Caki2 (cell line): ENCODE results near the gene KDR. TPM values are rescaled to one million over a fixed set of nuclear protein-coding genes. Genes with fewer than 3 reads are reported as not detected.

Experiments used
- DNase-seq: peaks from one replicate; pipeline ENCODE4 v3.0.0-alpha.2; 2015; ENCODE audit warnings: low read depth
- in situ Hi-C: cut with HindIII; loops from 2 replicates; pipeline ENCODE4 v1.10.0; 2016; ENCODE audit warnings: low sequenced_read_pairs, low pct_unique_long_range_greater_than_20kb, mixed read lengths
- total RNA-seq: library from RNA; depleted of rRNA; stranded (reverse); fragments of >200 nt; shearing (Covaris generic); gene quantifications from 2 replicates; pipeline ENCODE4 v1.2.3, GENCODE V29; 2014; ENCODE audit warnings: low replicate concordance; rRNA removed

The KDR gene
- total RNA-seq, 1 experiment from 2014 or later: not detected

DNA sequence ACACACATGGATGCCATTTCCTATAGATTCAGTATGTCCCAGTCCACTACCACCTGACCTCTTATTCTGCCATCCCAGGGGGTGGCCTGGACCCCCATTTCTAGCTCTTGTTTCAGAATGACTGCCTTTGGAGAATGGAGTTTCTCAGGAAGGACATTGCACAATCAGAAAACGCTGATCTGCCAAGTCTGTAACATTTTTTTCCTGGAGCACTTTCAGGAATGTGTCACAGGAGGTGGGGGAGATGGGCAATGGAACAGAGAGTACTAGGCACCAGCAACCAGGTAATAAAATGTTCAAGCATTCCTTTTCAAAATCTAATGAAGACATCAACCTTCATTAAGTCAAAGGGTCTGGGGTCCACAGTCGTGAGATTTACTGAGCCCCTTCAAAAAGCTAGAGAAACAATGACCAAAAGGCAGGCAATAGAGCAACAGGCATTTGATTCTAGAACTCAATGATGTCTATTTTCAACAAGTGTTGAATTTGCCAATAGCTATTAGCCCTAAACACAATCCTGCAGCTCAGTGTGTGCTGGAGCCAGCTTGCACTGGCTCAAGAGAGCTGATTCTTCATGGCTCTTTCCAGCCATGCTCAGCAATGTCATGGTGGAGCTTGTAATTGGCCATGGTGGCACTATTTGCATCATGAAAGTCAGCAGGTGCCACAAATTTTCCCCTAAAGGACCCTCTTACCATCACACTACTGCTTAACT lies 87.1 kb downstream of the KDR start:
- DNase-seq: no peak

DNA sequence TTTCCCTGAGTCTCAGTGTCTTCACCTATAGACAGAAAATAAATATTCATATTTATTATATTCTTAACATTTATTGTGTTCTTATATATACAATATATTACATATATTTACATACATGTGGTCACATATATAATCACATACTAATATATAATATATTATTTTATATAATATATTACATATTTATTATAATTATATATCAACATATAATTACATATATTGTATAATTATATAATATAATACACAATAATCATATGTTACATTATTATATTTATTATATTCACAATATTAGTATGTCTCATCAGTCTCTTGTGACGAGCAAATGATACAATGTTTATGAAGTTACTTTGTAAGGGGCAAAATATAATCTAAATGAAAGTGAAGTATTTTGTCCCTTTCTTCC lies 87.7 kb downstream of the KDR start:
- no peak for DNase-seq
- in situ Hi-C loops: no loop called here

More for the DNA sequence above, 87.1 kb downstream of the KDR start:
- in situ Hi-C loops: no loop called here

DNA sequence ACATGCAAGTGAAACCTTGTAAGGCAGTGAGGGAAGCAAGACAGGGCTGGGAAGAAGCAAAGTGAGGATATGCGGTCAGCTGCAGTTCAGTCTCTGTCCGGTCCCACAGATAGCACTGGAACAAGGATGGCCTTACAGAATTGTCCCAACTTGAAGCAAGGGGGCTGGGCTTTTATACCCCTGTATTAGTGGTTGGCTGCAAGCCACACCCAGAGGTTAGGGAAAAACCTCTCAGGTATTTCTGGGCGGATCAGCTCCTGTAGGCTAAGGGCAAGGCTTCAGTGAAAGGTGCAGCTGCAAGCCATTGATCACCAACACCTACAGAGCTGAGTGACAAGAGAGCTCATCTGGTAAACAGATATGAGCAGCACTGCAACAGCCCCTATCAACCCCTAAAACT lies 89.0 kb downstream of the KDR start:
- DNase-seq: no peak
- in situ Hi-C loops: no loop called here

DNA sequence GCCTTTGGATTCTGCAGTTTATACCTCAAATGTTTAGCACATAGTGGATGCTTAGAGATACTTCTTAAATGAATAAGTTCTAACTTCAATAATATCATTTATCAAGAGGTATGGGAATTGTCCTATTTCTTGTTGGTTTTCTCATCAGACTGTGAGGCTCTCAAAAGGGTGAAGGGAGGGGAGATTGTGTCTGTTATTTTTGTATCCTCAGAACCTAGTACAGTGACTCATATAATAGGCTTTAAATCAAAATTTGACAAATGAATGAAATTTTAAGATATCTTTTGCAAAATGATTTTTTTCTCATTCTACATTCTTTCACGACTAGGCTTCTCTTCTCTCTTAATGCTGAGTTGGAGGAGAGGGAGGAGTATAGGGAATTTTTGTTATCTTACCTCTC lies 89.5 kb downstream of the KDR start:
- DNase-seq: no peak
- in situ Hi-C loops: no loop called here

DNA sequence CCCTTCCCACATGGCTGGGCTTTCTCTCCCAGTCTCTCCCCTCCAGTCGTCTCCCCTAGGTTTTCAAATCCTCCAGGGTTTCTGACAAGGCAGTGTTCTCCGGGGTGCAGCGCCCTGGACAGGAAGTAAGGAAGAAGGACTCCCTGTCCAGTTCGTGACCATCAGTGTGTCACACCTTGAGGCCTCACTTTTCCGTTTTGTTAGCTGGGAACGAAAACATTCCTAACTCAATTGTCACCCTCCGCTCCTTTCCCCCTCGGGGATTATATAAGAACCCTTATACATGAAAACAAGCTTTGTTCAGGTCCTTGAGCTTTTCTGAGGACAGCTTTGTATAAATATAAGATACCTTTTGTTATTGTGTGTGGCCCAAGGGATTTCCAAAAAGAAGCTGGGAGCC lies 92.1 kb downstream of the KDR start:
- no peak for DNase-seq
- in situ Hi-C loops: no loop called here

DNA sequence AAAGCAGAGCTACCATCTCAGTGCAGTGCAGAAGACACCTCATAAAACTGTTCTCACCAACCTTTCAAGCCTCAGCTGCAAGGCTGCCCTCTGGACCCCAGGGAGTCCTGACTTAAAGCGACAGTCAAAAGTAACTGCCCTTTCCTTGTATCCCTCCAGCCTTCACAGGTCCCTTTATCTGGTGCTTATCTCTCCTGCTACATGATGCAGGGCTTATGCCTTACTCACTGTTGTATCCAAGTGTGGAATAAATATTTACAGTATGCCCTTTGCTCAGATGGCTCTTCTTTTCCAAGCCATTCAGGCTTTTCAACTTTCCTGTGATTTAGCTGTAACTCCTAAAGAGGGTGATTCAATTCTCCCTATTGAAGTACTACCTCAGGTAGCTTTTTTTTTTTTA lies 92.6 kb downstream of the KDR start:
- DNase-seq: no peak
- in situ Hi-C loops: no loop called here

DNA sequence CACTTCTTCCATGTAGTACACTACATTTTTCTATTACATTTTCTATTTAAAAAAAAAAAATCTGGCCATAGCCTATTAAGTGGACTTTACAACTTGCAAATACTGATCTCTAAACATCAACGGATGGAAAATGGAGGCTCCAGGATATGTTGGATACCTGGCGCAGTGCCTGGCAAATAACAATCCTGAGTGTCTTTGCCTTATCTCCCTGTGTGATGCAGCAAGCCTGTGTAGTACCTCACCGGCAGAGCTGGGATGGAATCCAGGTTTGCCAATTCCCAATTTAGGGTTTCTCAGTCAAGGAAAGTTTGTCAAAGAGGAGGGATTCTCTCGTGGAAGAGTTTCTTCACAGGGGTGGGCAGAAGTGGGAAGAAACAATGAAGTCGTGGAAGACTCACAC lies 93.2 kb downstream of the KDR start:
- DNase-seq: no peak
- in situ Hi-C loops: no loop called here

DNA sequence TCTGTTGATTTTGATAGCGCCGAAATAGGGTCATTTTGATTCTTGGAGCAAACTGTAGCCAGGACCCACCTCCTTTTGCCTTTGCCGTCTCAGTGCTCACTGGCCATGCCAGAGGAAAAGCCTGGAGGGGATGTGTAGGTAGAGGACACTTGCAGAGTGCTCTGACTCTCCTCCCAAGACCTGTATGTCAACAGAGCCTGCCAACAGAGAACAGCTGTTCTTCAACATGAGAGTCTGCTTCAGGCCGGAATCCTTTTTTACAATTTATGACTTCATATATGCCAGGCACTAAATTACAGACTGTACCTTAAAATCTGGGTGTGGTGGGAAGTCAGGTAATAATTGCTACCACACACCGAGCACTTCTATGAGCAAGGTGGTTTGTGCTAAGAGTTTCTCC lies 94.2 kb downstream of the KDR start:
- in situ Hi-C loops: no loop called here

DNA sequence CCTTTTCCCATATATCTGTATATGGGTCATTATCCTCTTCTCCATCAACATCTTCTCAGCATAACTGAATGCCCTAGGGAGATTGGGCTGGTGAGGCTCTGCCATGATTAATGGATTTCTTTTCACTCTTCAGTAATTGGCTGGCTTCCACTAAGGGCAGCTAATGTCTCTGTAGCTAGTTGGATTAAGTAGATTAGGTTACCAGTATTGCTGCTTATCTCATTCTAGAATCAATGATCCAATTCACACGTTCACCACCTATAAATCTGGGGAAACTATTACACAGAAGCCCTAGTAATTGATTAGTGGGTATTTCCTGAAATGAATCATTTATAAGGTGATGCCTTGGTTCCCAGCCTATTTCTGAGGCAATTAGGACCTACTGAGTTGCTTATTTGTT lies 94.8 kb downstream of the KDR start:
- in situ Hi-C loops: no loop called here
- DNase-seq: no peak

More for the DNA sequence above, 94.2 kb downstream of the KDR start:
- no peak for DNase-seq

DNA sequence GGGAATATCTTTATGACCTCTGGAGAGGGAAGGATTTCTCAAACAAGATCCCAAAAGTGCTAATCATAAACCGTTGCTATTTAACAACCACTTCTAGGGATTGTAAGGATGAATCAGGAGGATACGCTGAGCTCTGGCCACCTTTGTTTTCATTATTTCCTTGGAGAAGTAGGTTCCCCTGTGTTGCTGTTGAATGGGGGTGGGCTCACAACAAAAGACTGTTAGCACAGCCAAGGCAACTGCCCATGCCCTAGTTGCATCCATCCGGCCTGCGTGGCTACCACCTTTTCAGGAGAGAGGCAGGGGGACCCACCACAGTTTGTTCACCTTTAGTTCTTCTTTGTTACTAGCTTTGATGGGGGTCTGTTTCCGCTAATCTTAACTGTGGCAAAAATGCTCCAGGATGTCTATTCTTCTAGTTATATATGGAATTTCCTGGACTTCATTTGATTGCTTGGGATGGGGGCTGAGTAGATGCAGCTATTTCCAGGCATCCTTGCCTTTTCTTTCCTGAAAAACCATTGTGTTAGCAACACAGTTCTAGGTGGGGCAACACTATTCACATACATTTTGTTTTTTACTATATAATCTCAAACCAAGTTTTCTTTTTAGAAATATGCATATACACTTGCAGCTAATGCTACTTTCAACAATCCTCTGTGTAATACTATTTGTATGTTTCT lies 95.4 kb downstream of the KDR start:
- in situ Hi-C loops: no loop called here

DNA sequence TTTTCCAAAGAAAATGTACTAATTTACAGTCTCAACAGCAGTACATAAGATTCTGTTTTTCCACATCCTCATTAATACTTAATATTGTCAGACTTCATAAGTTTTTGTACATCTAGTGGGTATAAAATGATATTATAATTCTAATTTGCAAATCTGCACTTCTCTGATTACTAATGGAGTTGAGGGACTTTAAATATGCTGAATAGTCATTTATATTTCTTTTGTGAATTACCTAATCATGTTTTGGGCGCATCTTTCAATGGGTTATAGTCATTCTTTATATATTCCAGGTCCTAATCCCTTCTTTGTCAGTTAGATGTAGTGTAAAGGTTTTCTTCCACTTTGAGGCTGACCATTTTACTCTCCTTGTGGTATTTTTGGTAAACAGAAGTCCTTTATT lies 96.1 kb downstream of the KDR start:
- in situ Hi-C loops: no loop called here
- no peak for DNase-seq

More for the DNA sequence above, 95.4 kb downstream of the KDR start:
- no peak for DNase-seq

Other genes with a start within 250 kb of the KDR start
- gene SRD5A3, start 220.6 kb upstream of the KDR start, total RNA-seq: 12.7 and 14.8 TPM in 2 replicates